Measurements from ENCODE around the gene SLC27A3. TPM values are rescaled to one million over a fixed set of nuclear protein-coding genes. Genes with fewer than 3 reads are reported as not detected.
"Not testable (repeated sequence)": the region's sequence is repeated elsewhere in the genome, so short reads cannot be mapped to it uniquely, and the experiment has no call there.

Gene SLC27A3
- total RNA-seq, 2 donors from 2014 or later: 9.7 to 9.8 TPM

GRCh38 chr1:153750026-153750995 is 24.9 kb upstream of the SLC27A3 start:
- Mint-ChIP-seq H3K27ac (no peak overlapping the region), H3K4me3 (no peak overlapping the region), H3K36me3 (ENCODE audit: low read depth) (peaks cover 93% of the 10 kb centered on the region), H3K4me1 (no peaks in the 10 kb centered on the region), H3K27me3 (no peaks in the 10 kb centered on the region), H3K9me3 (no peaks in the 10 kb centered on the region)
- ATAC-seq (replicated peaks): peak; percentile 41

GRCh38 chr1:153752072-153752471 is 23.1 kb upstream of the SLC27A3 start:
- H3K4me1 Mint-ChIP-seq: no peaks in the 10 kb centered on the region
- peak overlapping the region; percentile 23 for H3K27ac Mint-ChIP-seq
- peaks cover 100% of the 10 kb centered on the region for H3K36me3 Mint-ChIP-seq (ENCODE audit: low read depth)

GRCh38 chr1:153752571-153753195 is 22.5 kb upstream of the SLC27A3 start:
- Mint-ChIP-seq H3K9me3 (no peaks in the 10 kb centered on the region), H3K27me3 (no peaks in the 10 kb centered on the region), H3K4me3 (no peak overlapping the region), H3K27ac (no peak overlapping the region), H3K4me1 (no peaks in the 10 kb centered on the region), H3K36me3 (ENCODE audit: low read depth) (peaks cover 100% of the 10 kb centered on the region)
- ATAC-seq (replicated peaks): no peak

More at GRCh38 chr1:153752072-153752471, 23.1 kb upstream of the SLC27A3 start:
- ATAC-seq (replicated peaks): no peak
- Mint-ChIP-seq H3K27me3 (no peaks in the 10 kb centered on the region), H3K4me3 (no peak overlapping the region), H3K9me3 (no peaks in the 10 kb centered on the region)

GRCh38 chr1:153754266-153754665 is 20.9 kb upstream of the SLC27A3 start:
- Mint-ChIP-seq H3K36me3 (ENCODE audit: low read depth) (peaks cover 99% of the 10 kb centered on the region), H3K27ac (no peak overlapping the region), H3K4me1 (no peaks in the 10 kb centered on the region), H3K27me3 (no peaks in the 10 kb centered on the region), H3K9me3 (no peaks in the 10 kb centered on the region), H3K4me3 (no peak overlapping the region)
- ATAC-seq (replicated peaks): no peak

GRCh38 chr1:153760440-153760839 is 14.8 kb upstream of the SLC27A3 start:
- Mint-ChIP-seq H3K27ac (no peak overlapping the region), H3K36me3 (ENCODE audit: low read depth) (peaks cover 97% of the 10 kb centered on the region), H3K9me3 (no peaks in the 10 kb centered on the region), H3K4me3 (no peak overlapping the region), H3K27me3 (no peaks in the 10 kb centered on the region), H3K4me1 (no peaks in the 10 kb centered on the region)
- ATAC-seq (replicated peaks): no peak

GRCh38 chr1:153763365-153764225 is 11.6 kb upstream of the SLC27A3 start:
- Mint-ChIP-seq H3K4me1 (peaks cover 3% of the 10 kb centered on the region), H3K36me3 (ENCODE audit: low read depth) (peaks cover 96% of the 10 kb centered on the region), H3K4me3 (no peak overlapping the region), H3K27me3 (no peaks in the 10 kb centered on the region), H3K9me3 (no peaks in the 10 kb centered on the region), H3K27ac (peak overlapping the region; percentile 12)
- no peak for ATAC-seq (replicated peaks)

- H3K27ac Mint-ChIP-seq: no peak overlapping the region
- no peak for ATAC-seq (replicated peaks)
- H3K36me3 Mint-ChIP-seq (ENCODE audit: low read depth): peaks cover 98% of the 10 kb centered on the region
- H3K27me3 Mint-ChIP-seq: no peaks in the 10 kb centered on the region
- H3K4me3 Mint-ChIP-seq: no peak overlapping the region
- H3K4me1 Mint-ChIP-seq: peaks cover 3% of the 10 kb centered on the region
- no peaks in the 10 kb centered on the region for H3K9me3 Mint-ChIP-seq
These were observed 10.9 kb upstream of the SLC27A3 start for GRCh38 chr1:153764310-153764709.

- not testable (repeated sequence) for H3K9me3 Mint-ChIP-seq; H3K4me1 Mint-ChIP-seq; H3K27me3 Mint-ChIP-seq; H3K27ac Mint-ChIP-seq; H3K4me3 Mint-ChIP-seq; ATAC-seq (replicated peaks)
- peaks cover 91% of the 10 kb centered on the region for H3K36me3 Mint-ChIP-seq (ENCODE audit: low read depth)
These were observed 8.5 kb upstream of the SLC27A3 start for GRCh38 chr1:153766663-153767062.

- Mint-ChIP-seq H3K4me1 (peaks cover 3% of the 10 kb centered on the region), H3K27ac (no peak overlapping the region), H3K4me3 (no peak overlapping the region), H3K36me3 (ENCODE audit: low read depth) (peaks cover 88% of the 10 kb centered on the region), H3K9me3 (no peaks in the 10 kb centered on the region), H3K27me3 (no peaks in the 10 kb centered on the region)
- ATAC-seq (replicated peaks): no peak
These were observed 7.7 kb upstream of the SLC27A3 start for GRCh38 chr1:153767519-153767918.

- Mint-ChIP-seq H3K36me3 (ENCODE audit: low read depth) (peaks cover 86% of the 10 kb centered on the region), H3K27ac (peak overlapping the region; percentile 32)
- no peak for ATAC-seq (replicated peaks)
These were observed 6.7 kb upstream of the SLC27A3 start for GRCh38 chr1:153768316-153769181.

GRCh38 chr1:153769221-153769620 is 6.0 kb upstream of the SLC27A3 start:
- ATAC-seq (replicated peaks): no peak
- no peaks in the 10 kb centered on the region for H3K27me3 Mint-ChIP-seq
- peaks cover 3% of the 10 kb centered on the region for H3K4me1 Mint-ChIP-seq
- peak overlapping the region; percentile 63 for H3K27ac Mint-ChIP-seq
- H3K9me3 Mint-ChIP-seq: no peaks in the 10 kb centered on the region
- peaks cover 86% of the 10 kb centered on the region for H3K36me3 Mint-ChIP-seq (ENCODE audit: low read depth)
- no peak overlapping the region for H3K4me3 Mint-ChIP-seq

More at GRCh38 chr1:153768316-153769181, 6.7 kb upstream of the SLC27A3 start:
- peaks cover 3% of the 10 kb centered on the region for H3K4me1 Mint-ChIP-seq
- no peaks in the 10 kb centered on the region for H3K27me3 Mint-ChIP-seq
- H3K9me3 Mint-ChIP-seq: no peaks in the 10 kb centered on the region
- no peak overlapping the region for H3K4me3 Mint-ChIP-seq

- Mint-ChIP-seq H3K36me3 (ENCODE audit: low read depth) (peaks cover 78% of the 10 kb centered on the region), H3K4me3 (no peak overlapping the region), H3K4me1 (peaks cover 3% of the 10 kb centered on the region), H3K9me3 (no peaks in the 10 kb centered on the region), H3K27ac (peak overlapping the region; percentile 63), H3K27me3 (no peaks in the 10 kb centered on the region)
- ATAC-seq (replicated peaks): no peak
These were observed 4.4 kb upstream of the SLC27A3 start for GRCh38 chr1:153770797-153771196.

- Mint-ChIP-seq H3K9me3 (no peaks in the 10 kb centered on the region), H3K36me3 (ENCODE audit: low read depth) (peaks cover 73% of the 10 kb centered on the region), H3K4me3 (no peak overlapping the region), H3K27me3 (no peaks in the 10 kb centered on the region), H3K4me1 (peaks cover 3% of the 10 kb centered on the region), H3K27ac (no peak overlapping the region)
- ATAC-seq (replicated peaks): no peak
These were observed 3.9 kb upstream of the SLC27A3 start for GRCh38 chr1:153771261-153771660.
